MM.1S (cell line): ENCODE measurements around the gene DCP1A.

Experiments used
- CTCF ChIP-seq: fragments of 300-600 bp; sonication (generic); IDR thresholded peaks from 2 replicates; pipeline ENCODE4 v1.5.1; 2016; ENCODE audit warnings: antibody characterized with exemption, low read length, mixed read lengths
- EZH2 ChIP-seq: fragments of 300-600 bp; sonication (generic); optimal IDR thresholded peaks from 2 replicates; pipeline ENCODE3; 2017; ENCODE audit warnings: low read depth, mild to moderate bottlenecking, antibody characterized with exemption, low read length, mixed read lengths

- TF ChIP-seq CTCF (no peak), EZH2 (no peak)
Measured at GRCh38 chr3:53312832-53313231, 34.5 kb downstream of the DCP1A start.
